PC-3 (cell line): Measurements from ENCODE around the gene KCNJ10. TPM values are rescaled to one million over a fixed set of nuclear protein-coding genes. Genes with fewer than 3 reads are reported as not detected.

ENCODE experiments used
- ATAC-seq: fragments of 200-7000 bp; cut with Tn5 transposase; 2 replicates; pipeline ENCODE4 v1.9.1; 2020; ENCODE audit warnings: mild to moderate bottlenecking, moderate library complexity
- BruUV-seq: library from RNA; stranded (reverse); fragments of 400-500 nt; replicated peaks from 2 replicates; lab custom pipeline; 2021; lab: Mats Ljungman, UMichigan
- CTCF ChIA-PET: fragments of 300-600 bp; sonication (Branson Sonifier 250); formaldehyde crosslinking; loops from one replicate; lab custom pipeline; 2022; ENCODE audit warnings: antibody characterized with exemption; lab: Charles Lee
- POLR2A ChIA-PET: fragments of 300-600 bp; sonication (Branson Sonifier 250); formaldehyde crosslinking; loops from one replicate; lab custom pipeline; 2022; ENCODE audit warnings: antibody characterized with exemption; ENCODE audit not compliant: unreplicated experiment; lab: Charles Lee
- DNase-seq: peaks from one replicate; pipeline ENCODE4 v3.0.0-alpha.2; 2015
- H2AFZ ChIP-seq: fragments of 300-600 bp; sonication (generic); 2 replicates; pipeline ENCODE4 v1.6.0; 2016; ENCODE audit warnings: antibody characterized with exemption, low read length
- H3F3A ChIP-seq: fragments of 300-600 bp; sonication (generic); one replicate; pipeline ENCODE4 v1.6.0; 2017; ENCODE audit warnings: antibody characterized with exemption, low read length, control low read depth, mild to moderate bottlenecking; ENCODE audit not compliant: unreplicated experiment
- H3K27ac ChIP-seq: fragments of 300-600 bp; sonication (generic); 2 replicates; pipeline ENCODE4 v1.5.1; 2016; ENCODE audit warnings: mild to moderate bottlenecking, low read length
- H3K27me3 ChIP-seq: fragments of 300-600 bp; sonication (generic); 2 replicates; pipeline ENCODE4 v1.6.1; 2016; ENCODE audit warnings: low read length, mixed read lengths
- H3K36me3 ChIP-seq: fragments of 300-600 bp; sonication (generic); 2 replicates; pipeline ENCODE4 v1.6.1; 2016; ENCODE audit warnings: low read depth, mixed run types, low read length, mixed read lengths
- H3K4me1 ChIP-seq: fragments of 300-600 bp; sonication (generic); 2 replicates; pipeline ENCODE4 v1.5.1; 2016; ENCODE audit warnings: low read length; ENCODE audit not compliant: insufficient read depth
- H3K4me2 ChIP-seq: fragments of 300-600 bp; sonication (generic); 2 replicates; pipeline ENCODE4 v1.6.0; 2016; ENCODE audit warnings: low read length
- H3K4me3 ChIP-seq: fragments of 300-600 bp; sonication (generic); 2 replicates; pipeline ENCODE4 v1.5.1; 2016; ENCODE audit warnings: mild to moderate bottlenecking, low read length, mixed read lengths
- H3K79me2 ChIP-seq: fragments of 300-600 bp; sonication (generic); 2 replicates; pipeline ENCODE4 v1.6.1; 2017; ENCODE audit warnings: low read length, mixed read lengths
- H3K9ac ChIP-seq: fragments of 300-600 bp; sonication (generic); 2 replicates; pipeline ENCODE4 v1.6.0; 2016; ENCODE audit warnings: mild to moderate bottlenecking, low read length
- H3K9me2 ChIP-seq: fragments of 300-600 bp; sonication (generic); replicated peaks from 2 replicates; pipeline ENCODE4 v1.6.1; 2016; ENCODE audit warnings: mixed run types, low read length, mixed read lengths
- H3K9me3 ChIP-seq: fragments of 300-600 bp; sonication (generic); 2 replicates; pipeline ENCODE4 v1.6.1; 2016; ENCODE audit warnings: low read length, mixed read lengths
- H4K20me1 ChIP-seq: fragments of 300-600 bp; sonication (generic); 2 replicates; pipeline ENCODE4 v1.6.1; 2016; ENCODE audit warnings: low read length, mixed read lengths
- EZH2 ChIP-seq: fragments of 300-600 bp; sonication (generic); IDR thresholded peaks from one replicate; pipeline ENCODE4 v1.6.1; 2017; ENCODE audit warnings: antibody characterized with exemption, mild to moderate bottlenecking, low read length; ENCODE audit not compliant: unreplicated experiment
- EZH2phosphoT487 ChIP-seq: fragments of 300-600 bp; sonication (generic); IDR thresholded peaks from 2 replicates; pipeline ENCODE4 v1.6.1; 2018; ENCODE audit warnings: mild to moderate bottlenecking, antibody characterized with exemption, low read length, borderline replicate concordance
- intact Hi-C: fragments of 100-400 bp; cut with micrococcal nuclease; formaldehyde crosslinking; loops from 2 replicates; pipeline ENCODE4 v1.9.0; 2023
- total RNA-seq: library from RNA; depleted of rRNA; stranded (reverse); fragments of >200 nt; gene quantifications from 2 replicates; pipeline ENCODE4 v1.2.3, GENCODE V29; 2014
- TF ChIP-seq, protein P1 (sequence below): fragments of 300-600 bp; sonication (generic); conservative IDR thresholded peaks from 2 replicates; pipeline ENCODE4 v1.5.1; 2017; ENCODE audit warnings: antibody characterized with exemption, low read depth, mild to moderate bottlenecking, low read length

KCNJ10 gene
- total RNA-seq, 1 experiment from 2014 or later = 0.15 TPM

DNA sequence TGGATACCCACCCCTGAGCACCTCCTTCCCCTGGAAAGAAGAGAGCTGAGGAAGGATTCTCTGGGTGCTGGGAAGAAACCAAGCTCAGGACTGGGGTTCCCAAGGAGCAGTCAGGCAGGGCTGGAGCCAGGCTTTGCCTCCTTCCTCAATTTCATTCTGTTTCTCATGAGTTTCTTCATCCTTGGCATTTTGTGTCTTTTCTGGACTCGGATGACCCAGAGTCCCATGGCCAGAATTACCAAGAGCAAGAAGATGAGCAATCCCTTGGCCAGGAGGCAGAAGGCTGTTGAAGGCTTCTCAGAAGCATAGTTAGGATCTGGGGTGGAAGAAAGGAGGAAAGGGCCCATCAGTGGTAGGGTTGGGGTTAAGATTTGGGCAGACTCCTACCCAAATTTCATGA is 118.4 kb downstream of the KCNJ10 start:
- Histone ChIP-seq H3K4me2 (no peak overlapping the region), H3K4me1 (peaks cover 33% of the 10 kb centered on the region), H3K79me2 (no peaks in the 10 kb centered on the region), H3K27me3 (no peaks in the 10 kb centered on the region), H4K20me1 (no peaks in the 10 kb centered on the region), H3K9ac (no peak overlapping the region), H3K9me2 (no peaks in the 10 kb centered on the region), H3K36me3 (no peaks in the 10 kb centered on the region), H3K9me3 (no peaks in the 10 kb centered on the region), H3K4me3 (no peak overlapping the region), H3F3A (no peaks in the 10 kb centered on the region), H3K27ac (no peak overlapping the region), H2AFZ (no peak overlapping the region)
- POLR2A ChIA-PET = no interaction called here
- CTCF ChIA-PET = no interaction called here
- no peak for TF ChIP-seq EZH2
- TF ChIP-seq, protein P1, sequence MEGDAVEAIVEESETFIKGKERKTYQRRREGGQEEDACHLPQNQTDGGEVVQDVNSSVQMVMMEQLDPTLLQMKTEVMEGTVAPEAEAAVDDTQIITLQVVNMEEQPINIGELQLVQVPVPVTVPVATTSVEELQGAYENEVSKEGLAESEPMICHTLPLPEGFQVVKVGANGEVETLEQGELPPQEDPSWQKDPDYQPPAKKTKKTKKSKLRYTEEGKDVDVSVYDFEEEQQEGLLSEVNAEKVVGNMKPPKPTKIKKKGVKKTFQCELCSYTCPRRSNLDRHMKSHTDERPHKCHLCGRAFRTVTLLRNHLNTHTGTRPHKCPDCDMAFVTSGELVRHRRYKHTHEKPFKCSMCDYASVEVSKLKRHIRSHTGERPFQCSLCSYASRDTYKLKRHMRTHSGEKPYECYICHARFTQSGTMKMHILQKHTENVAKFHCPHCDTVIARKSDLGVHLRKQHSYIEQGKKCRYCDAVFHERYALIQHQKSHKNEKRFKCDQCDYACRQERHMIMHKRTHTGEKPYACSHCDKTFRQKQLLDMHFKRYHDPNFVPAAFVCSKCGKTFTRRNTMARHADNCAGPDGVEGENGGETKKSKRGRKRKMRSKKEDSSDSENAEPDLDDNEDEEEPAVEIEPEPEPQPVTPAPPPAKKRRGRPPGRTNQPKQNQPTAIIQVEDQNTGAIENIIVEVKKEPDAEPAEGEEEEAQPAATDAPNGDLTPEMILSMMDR = no peak
- no peak for TF ChIP-seq EZH2phosphoT487
- no peak for DNase-seq
- intact Hi-C loops = no loop called here
- BruUV-seq = no TSS peak
- ATAC-seq = no peak

DNA sequence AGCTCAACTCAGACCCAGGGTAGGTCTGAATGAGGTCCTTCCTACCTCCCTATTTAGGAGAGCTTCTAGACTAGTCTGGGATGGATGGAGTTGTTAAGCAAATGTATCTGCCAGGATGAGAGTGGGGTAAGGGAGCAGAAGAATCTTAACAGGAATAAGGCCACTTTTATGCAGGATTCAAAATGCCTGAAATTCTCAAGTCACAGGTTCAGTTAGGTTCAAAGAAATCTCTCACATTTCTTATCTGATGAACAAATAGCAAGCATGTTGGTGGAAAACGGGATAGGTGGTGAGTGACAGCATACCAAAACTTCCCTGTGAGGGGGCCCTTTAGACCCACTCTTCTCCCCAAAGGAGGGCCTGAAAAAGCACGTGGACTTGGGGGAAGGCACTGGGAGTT is 118.9 kb downstream of the KCNJ10 start:
- no peak overlapping the region for H3K27ac ChIP-seq
- intact Hi-C loops = no loop called here
- H3K4me1 ChIP-seq = peaks cover 39% of the 10 kb centered on the region
- H3K4me2 ChIP-seq = no peak overlapping the region
- TF ChIP-seq, protein P1 = no peak
- no peak for TF ChIP-seq EZH2
- no peak for TF ChIP-seq EZH2phosphoT487
- H3K36me3 ChIP-seq = no peaks in the 10 kb centered on the region
- no peak overlapping the region for H2AFZ ChIP-seq
- ChIA-PET POLR2A (no interaction called here), CTCF (no interaction called here)
- no peaks in the 10 kb centered on the region for H3K27me3 ChIP-seq
- no peaks in the 10 kb centered on the region for H3F3A ChIP-seq
- BruUV-seq = no TSS peak
- H3K9me2 ChIP-seq = no peaks in the 10 kb centered on the region
- no peak overlapping the region for H3K9ac ChIP-seq
- no peak overlapping the region for H3K4me3 ChIP-seq
- no peaks in the 10 kb centered on the region for H3K9me3 ChIP-seq
- no peaks in the 10 kb centered on the region for H3K79me2 ChIP-seq
- no peak for DNase-seq
- H4K20me1 ChIP-seq = no peaks in the 10 kb centered on the region
- no peak for ATAC-seq

DNA sequence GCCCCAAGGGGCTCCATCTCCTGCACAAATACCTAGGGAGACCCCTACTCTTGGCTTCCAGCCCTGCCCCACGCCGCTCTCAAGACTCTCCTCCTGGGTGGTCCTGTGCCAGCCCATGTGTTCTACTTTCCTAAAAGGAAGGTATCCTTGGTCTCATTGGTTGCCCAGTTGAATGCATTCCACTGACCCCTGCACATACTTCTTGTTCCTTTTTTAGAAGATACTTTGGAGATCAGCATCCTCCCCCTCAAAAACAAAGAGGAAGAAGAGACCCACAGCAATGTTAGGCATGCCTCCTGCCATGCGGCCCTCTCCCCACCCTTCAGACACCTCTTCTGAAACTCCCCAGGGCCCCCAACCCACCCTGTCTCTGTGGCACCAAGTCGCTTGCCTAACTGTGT is 120.0 kb downstream of the KCNJ10 start:
- Histone ChIP-seq H3K27ac (no peak overlapping the region), H3K9me2 (no peaks in the 10 kb centered on the region), H3F3A (no peaks in the 10 kb centered on the region), H3K27me3 (no peaks in the 10 kb centered on the region), H3K9me3 (no peaks in the 10 kb centered on the region), H3K79me2 (peaks cover 4% of the 10 kb centered on the region), H3K4me3 (no peak overlapping the region), H3K4me1 (peaks cover 41% of the 10 kb centered on the region), H2AFZ (no peak overlapping the region), H3K9ac (no peak overlapping the region), H4K20me1 (no peaks in the 10 kb centered on the region), H3K36me3 (no peaks in the 10 kb centered on the region), H3K4me2 (peak overlapping the region; percentile 25; the same call in 1 of the 2 replicates)
- POLR2A ChIA-PET = no interaction called here
- TF ChIP-seq, protein P1 = no peak
- TF ChIP-seq EZH2 (no peak), EZH2phosphoT487 (no peak)
- intact Hi-C loops = no loop called here
- no TSS peak for BruUV-seq
- CTCF ChIA-PET = interaction anchor here (0.7 to 1.0 kb wide), 2 partner anchors 58 to 151 kb away, joined by 3 read pairs; no protein-coding TSS in a partner anchor
- ATAC-seq = no peak
- no peak for DNase-seq
